Ectodermal cell (in vitro differentiated cells): Measurements from ENCODE around the gene LENG1.
"Not testable (repeated sequence)": the region's sequence is repeated elsewhere in the genome, so short reads cannot be mapped to it uniquely, and the experiment has no call there.

Experiments
- H3K27ac ChIP-seq: 2 replicates; pipeline ENCODE4 v1.7.0; 2013; ENCODE audit warnings: mild to moderate bottlenecking, low read depth, low read length; ENCODE audit not compliant: insufficient read depth, poor library complexity, severe bottlenecking
- H3K27me3 ChIP-seq: 2 replicates; pipeline ENCODE4 v1.7.0; 2013; ENCODE audit warnings: mild to moderate bottlenecking, low read length; ENCODE audit not compliant: insufficient read depth, control insufficient read depth, poor library complexity, severe bottlenecking
- H3K36me3 ChIP-seq: one replicate; pipeline ENCODE4 v1.7.0; 2013; ENCODE audit warnings: low read length; ENCODE audit not compliant: control insufficient read depth, insufficient read depth
- H3K4me1 ChIP-seq: one replicate; pipeline ENCODE4 v1.7.0; 2013; ENCODE audit warnings: low read length; ENCODE audit not compliant: control insufficient read depth, insufficient read depth
- H3K4me3 ChIP-seq: 2 replicates; pipeline ENCODE4 v1.7.0; 2013; ENCODE audit warnings: low read depth, low read length, control low read depth; ENCODE audit not compliant: insufficient read depth
- H3K9me3 ChIP-seq: 2 replicates; pipeline ENCODE4 v1.7.0; 2013; ENCODE audit warnings: mild to moderate bottlenecking, low read length, moderate library complexity; ENCODE audit not compliant: control insufficient read depth
- WGBS, 2 experiments: methylation state at CpG; one replicate each; pipeline ENCODE4 v1.1.7; 2013; ENCODE audit warnings: missing lambda C conversion rate in 2 of 2; 5-methylcytosine and 5-hydroxymethylcytosine counted together

Gene LENG1

GRCh38 chr19:54189735-54190502, 30.4 kb upstream of the LENG1 start:
- no peaks in the 10 kb centered on the region for H3K27me3 ChIP-seq
- 0% methylated on average over 65 of the region's 65 CpGs for WGBS, 2 experiments

GRCh38 chr19:54189145-54189734, 29.7 kb upstream of the LENG1 start, which contains the start of gene MBOAT7:
MBOAT7 (minus strand) TSS chr19:54189580; CDS start chr19:54188508, 1,072 bp downstream.
- 0% methylated on average over 64 of the region's 64 CpGs for WGBS, 2 experiments
- Histone ChIP-seq H3K9me3 (no peaks in the 10 kb centered on the region), H3K4me1 (peaks cover 9% of the 10 kb centered on the region), H3K27me3 (no peaks in the 10 kb centered on the region), H3K36me3 (peaks cover 19% of the 10 kb centered on the region), H3K4me3 (peak within 1 kb of the TSS; percentile 83), H3K27ac (peak within 1 kb of the TSS; percentile 99)

More at GRCh38 chr19:54189735-54190502, 30.4 kb upstream of the LENG1 start:
- H3K27ac ChIP-seq = peak overlapping the region; percentile 99
- H3K4me3 ChIP-seq = peak overlapping the region; percentile 83
- no peaks in the 10 kb centered on the region for H3K9me3 ChIP-seq
- peaks cover 25% of the 10 kb centered on the region for H3K36me3 ChIP-seq
- H3K4me1 ChIP-seq = peaks cover 9% of the 10 kb centered on the region

- Histone ChIP-seq H3K4me3 (peak overlapping the region; percentile 83), H3K27ac (no peak overlapping the region), H3K4me1 (peaks cover 9% of the 10 kb centered on the region), H3K9me3 (no peaks in the 10 kb centered on the region), H3K36me3 (peaks cover 18% of the 10 kb centered on the region), H3K27me3 (no peaks in the 10 kb centered on the region)
- 32% methylated on average over 12 of the region's 12 CpGs for WGBS, 2 experiments
Observed at GRCh38 chr19:54188215-54188871, 28.8 kb upstream of the LENG1 start.

GRCh38 chr19:54186934-54187381, 27.4 kb upstream of the LENG1 start:
- Histone ChIP-seq H3K4me3 (no peak overlapping the region), H3K36me3 (peaks cover 17% of the 10 kb centered on the region), H3K9me3 (no peaks in the 10 kb centered on the region), H3K27ac (no peak overlapping the region), H3K4me1 (peaks cover 3% of the 10 kb centered on the region), H3K27me3 (no peaks in the 10 kb centered on the region)
- whole genome bisulfite sequencing, 2 experiments = 93 to 95% methylated on average over 11 of the region's 11 CpGs

- Histone ChIP-seq H3K27ac (no peak overlapping the region), H3K27me3 (no peaks in the 10 kb centered on the region), H3K4me3 (no peak overlapping the region), H3K9me3 (no peaks in the 10 kb centered on the region), H3K36me3 (peaks cover 17% of the 10 kb centered on the region), H3K4me1 (no peaks in the 10 kb centered on the region)
- WGBS, 2 experiments = 92 to 94% methylated on average over 8 of the region's 8 CpGs
Observed at GRCh38 chr19:54186351-54186750, 26.8 kb upstream of the LENG1 start.

DNA sequence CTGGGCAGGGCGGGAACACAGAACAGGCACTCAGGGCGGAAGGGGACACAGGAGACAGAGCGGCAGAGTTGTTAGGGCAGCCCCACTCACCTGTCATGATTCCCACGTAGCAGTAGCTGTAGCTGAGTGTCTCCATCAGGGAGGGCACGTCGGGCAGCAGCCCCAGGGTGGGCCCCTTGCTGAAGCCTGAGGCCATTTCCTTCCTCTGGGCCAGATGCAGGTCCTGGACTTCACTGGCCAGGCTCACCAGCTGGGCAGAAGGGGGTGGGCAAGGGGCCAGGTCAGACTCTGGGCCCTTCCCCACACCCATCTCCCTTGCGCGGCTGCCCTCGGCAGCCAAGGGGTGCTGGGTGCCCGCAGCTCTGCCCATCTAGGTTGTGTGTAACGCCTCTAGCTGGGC, 23.9 kb upstream of the LENG1 start:
- H3K36me3 ChIP-seq = peaks cover 17% of the 10 kb centered on the region
- no peak overlapping the region for H3K27ac ChIP-seq
- no peaks in the 10 kb centered on the region for H3K9me3 ChIP-seq
- H3K4me3 ChIP-seq = no peak overlapping the region
- peaks cover 14% of the 10 kb centered on the region for H3K4me1 ChIP-seq
- H3K27me3 ChIP-seq = no peaks in the 10 kb centered on the region
- 95 to 97% methylated on average over 11 of the region's 11 CpGs for WGBS, 2 experiments

- H3K9me3 ChIP-seq, H3K4me3 ChIP-seq, H3K27me3 ChIP-seq, H3K27ac ChIP-seq: not testable (repeated sequence)
- H3K36me3 ChIP-seq = peaks cover 17% of the 10 kb centered on the region
- peaks cover 14% of the 10 kb centered on the region for H3K4me1 ChIP-seq
- WGBS, 2 experiments = 95 to 98% methylated on average over 3 of the region's 3 CpGs
Observed at GRCh38 chr19:54181894-54182293, 22.4 kb upstream of the LENG1 start.

GRCh38 chr19:54180691-54181091, 21.2 kb upstream of the LENG1 start:
- H3K9me3 ChIP-seq = no peaks in the 10 kb centered on the region
- WGBS, 2 experiments = 95 to 96% methylated on average over 37 of the region's 37 CpGs
- H3K4me1 ChIP-seq = peaks cover 14% of the 10 kb centered on the region
- H3K27me3 ChIP-seq = no peaks in the 10 kb centered on the region
- peak overlapping the region; percentile 84 for H3K27ac ChIP-seq
- H3K36me3 ChIP-seq = peaks cover 14% of the 10 kb centered on the region
- no peak overlapping the region for H3K4me3 ChIP-seq

GRCh38 chr19:54179921-54180461, 20.5 kb upstream of the LENG1 start:
- 27 to 32% methylated on average over 10 of the region's 10 CpGs for WGBS, 2 experiments
- Histone ChIP-seq H3K4me1 (peaks cover 14% of the 10 kb centered on the region), H3K36me3 (peaks cover 14% of the 10 kb centered on the region), H3K9me3 (no peaks in the 10 kb centered on the region), H3K27ac (peak overlapping the region; percentile 84), H3K4me3 (no peak overlapping the region), H3K27me3 (no peaks in the 10 kb centered on the region)
